Limb (tissue), 2 donors: ENCODE measurements around the gene NUB1.
"Not testable (repeated sequence)": the region's sequence is repeated elsewhere in the genome, so short reads cannot be mapped to it uniquely, and the experiment has no call there.

Source experiments
- DNase-seq, 2 donors: peaks; one replicate each; pipeline ENCODE4 v3.0.0-alpha.2; 2016; ENCODE audit errors: extremely low spot score in 2 of 2

Gene NUB1

GRCh38 chr7:151341357-151342101 lies at the start of gene NUB1:
Gene NUB1, plus strand, starts transcription at chr7:151341812. Its CDS starts 3,538 bp downstream, at chr7:151345350.
- DNase-seq = peak; percentile 79 to 97

- no peak for DNase-seq
Observed at GRCh38 chr7:151292850-151293249, 48.8 kb upstream of the NUB1 start.

DNA sequence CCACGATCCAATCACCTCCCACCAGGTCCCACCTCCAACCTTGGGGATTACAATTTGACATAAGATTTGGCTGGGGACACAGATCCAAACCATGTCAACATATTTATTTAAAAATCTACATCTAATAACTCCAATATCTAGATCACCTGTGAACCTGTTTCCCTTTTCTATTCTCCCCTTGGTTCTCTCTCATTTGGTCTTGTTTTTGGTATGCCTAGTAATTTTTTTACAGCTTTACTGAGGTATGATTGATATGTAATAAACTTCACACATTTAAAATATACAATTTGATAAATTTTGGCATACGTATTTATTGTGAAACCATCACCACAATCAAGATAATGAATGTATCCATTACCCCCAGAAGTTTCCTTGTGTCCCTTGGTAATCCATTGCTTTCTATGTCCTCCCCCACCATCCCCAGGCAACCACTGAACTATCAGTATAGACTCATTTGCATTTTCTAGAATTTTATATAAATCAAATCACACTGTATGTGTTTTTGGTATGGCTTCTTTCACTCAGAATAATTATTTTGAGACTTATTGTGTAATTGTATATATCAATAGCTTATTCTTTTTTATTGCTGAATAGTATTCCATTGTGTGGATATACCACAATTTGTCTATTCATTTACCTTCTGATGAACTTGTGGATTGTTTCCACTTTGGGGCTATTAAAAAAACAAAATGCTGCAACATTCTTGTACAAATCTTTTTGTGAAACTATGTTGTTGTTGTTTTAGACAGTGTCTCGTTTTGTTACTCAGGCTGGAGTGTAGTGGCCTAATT lies 45.2 kb upstream of the NUB1 start:
- no peak for DNase-seq

DNA sequence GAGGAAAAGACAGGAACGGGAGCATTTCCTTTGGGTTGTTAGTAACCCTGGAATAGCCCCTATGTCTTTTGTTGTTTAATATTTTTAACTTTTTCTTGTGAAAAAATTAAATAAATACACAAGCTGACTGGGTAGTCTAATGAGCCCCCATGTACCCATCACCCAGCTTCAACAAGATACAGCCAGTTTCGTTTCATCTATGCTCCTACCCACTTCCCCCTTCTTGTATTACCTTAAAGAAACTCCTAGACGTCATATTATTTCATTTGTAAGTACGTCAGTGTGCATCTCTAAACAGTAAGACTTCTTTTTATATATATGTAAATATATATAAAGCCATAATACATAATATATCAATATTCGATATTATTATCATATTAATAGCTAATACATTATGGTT lies 42.8 kb upstream of the NUB1 start:
- no peak for DNase-seq

DNA sequence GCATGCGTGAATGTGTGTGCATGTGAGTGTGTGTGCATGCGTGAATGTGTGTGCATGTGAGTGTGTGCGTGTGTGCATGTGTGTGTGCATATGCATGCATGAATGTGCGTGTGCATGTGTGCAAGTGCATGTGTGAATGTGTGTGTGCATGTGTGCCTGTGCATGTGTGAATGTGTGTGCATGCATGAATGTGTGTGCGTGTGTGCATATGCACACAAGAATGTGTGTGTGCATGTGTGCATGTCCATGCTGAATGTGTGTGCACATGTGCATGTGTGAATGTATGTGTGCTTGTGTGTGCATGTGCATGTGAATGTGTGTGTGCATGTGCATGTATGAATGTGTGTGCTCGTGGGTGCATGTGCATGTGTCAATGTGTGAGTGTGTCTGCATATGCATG lies 42.1 kb upstream of the NUB1 start:
- no peak for DNase-seq

GRCh38 chr7:151299940-151300645 lies 41.5 kb upstream of the NUB1 start:
- no peak for DNase-seq

DNA sequence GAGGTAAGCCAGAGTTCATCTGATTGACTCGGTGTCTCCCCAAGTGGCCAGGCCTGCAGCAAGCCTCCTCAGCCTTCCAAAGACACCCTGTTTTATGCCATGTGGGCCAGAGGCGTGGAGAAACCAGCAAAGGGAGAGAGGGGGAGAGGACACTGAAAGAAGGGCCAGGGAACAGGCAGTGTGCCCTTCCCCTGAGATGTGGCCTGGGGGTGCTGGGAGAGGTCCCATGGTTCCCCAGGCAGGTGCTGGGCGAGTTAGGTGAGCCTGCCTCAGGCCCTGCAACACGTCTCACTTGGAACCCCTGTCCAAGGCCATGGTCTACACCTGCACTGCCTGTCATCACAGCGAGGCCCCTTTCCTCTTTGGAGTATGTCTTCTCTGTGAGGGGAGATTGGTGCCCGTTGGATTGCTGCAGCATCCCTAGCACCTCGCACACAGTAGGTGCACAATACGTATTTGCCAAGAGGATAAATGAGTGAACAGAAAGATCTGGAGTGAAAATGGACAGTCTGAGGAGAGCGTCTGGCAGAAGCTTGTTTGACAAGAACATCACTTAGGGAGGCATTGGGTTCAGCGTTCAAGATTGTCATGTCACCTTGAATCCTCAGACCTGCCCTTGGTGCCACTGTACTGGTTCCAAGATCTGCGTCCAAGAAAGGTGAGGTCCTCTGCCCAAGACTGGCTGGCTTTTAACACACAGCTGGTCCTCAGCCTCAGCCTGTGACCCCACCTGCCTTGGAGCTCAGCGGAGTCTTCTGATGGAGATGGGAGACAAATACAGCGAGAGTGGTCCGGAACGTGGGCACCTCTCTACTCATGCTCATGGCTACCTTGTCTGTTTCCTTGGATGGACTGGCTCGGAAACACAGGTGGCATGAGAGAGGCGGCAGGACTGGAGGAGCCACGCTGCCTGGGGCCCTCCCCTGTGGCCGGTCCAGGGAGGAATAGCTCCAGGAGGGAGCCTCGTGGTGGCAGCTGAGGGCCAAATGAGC lies 39.8 kb upstream of the NUB1 start:
- no peak for DNase-seq

GRCh38 chr7:151304251-151304650 lies 37.4 kb upstream of the NUB1 start:
- DNase-seq = not testable (repeated sequence)

- DNase-seq = no peak
Observed at GRCh38 chr7:151304856-151305255, 36.8 kb upstream of the NUB1 start.

DNA sequence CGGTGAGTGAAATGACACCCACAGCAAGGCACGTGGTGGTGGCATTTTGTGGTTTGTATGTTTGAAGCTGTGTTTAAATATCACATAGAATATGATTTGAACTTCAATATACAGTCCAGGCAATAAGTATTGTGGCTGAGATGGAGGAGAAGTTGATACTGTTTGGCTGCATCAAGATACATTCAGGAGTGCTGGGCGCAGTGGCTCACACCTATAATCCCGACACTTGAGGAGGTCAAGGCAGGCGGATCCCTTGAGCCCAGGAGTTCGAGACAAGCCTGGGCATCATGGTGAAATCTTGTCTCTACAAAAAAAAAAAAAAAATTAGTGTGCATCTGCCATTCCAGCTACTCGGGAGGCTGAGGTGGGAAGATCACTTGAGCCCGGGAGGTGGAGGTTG lies 35.2 kb upstream of the NUB1 start:
- DNase-seq = no peak

GRCh38 chr7:151306860-151307259 lies 34.8 kb upstream of the NUB1 start:
- no peak for DNase-seq

GRCh38 chr7:151307536-151307935 lies 34.1 kb upstream of the NUB1 start:
- DNase-seq = no peak

DNA sequence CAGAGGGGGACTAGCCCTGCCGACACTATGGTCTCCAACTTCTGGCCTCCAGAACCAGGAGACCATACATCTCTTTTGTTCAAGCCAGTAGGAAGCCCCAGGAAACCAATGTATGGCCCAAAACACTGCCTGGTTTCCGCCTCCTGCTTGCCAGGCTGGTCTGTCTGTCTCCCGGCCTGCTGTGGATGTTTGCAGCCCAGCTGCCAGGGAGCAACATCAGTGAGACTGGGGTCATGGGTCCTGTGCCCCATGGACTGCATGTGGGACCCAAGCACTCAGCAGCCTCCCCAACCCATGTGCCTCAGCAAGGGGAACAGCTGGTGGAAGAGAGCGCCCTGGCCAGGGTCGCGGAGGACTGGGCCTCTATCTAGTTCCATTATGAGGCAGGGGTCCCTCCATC lies 33.4 kb upstream of the NUB1 start:
- DNase-seq = no peak

DNA sequence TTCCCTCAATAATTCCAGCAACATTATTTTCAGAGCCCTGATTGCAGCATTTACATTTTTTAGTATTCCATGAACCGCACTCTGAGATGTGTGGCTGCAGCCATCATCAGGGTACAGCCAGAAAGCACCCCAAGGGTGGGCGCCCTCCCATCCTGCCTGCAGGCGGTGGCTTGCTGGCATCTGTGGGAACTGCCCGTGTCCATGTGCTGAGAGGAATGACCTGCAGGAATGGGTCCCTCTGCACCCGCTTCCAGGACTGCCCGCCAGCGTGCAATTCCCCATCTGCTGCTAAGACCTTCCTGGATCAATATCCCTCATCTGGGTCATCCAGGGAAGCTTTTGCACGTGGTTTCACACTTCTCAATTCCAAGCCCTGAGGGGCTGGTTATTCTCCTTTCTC lies 32.8 kb upstream of the NUB1 start:
- no peak for DNase-seq

- no peak for DNase-seq
Observed at GRCh38 chr7:151309311-151309710, 32.3 kb upstream of the NUB1 start.

DNA sequence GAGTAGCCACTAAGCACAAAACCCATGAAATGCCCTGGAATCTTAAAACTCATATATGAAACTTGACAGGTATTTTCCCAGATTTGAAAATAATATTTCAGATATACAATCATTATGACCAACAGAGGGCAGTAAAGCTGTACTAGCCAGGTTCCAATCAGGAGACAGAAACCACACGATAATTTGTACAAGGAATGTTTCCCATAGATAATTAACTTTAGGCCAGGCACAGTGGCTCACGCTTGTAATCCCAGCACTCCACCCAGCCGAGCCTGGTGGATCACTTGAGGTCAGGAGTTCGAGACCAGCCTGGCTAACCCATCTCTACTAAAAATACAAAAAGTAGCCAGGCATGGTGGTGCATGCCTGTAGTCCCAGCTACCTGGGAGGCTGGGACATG lies 31.0 kb upstream of the NUB1 start:
- DNase-seq = no peak

DNA sequence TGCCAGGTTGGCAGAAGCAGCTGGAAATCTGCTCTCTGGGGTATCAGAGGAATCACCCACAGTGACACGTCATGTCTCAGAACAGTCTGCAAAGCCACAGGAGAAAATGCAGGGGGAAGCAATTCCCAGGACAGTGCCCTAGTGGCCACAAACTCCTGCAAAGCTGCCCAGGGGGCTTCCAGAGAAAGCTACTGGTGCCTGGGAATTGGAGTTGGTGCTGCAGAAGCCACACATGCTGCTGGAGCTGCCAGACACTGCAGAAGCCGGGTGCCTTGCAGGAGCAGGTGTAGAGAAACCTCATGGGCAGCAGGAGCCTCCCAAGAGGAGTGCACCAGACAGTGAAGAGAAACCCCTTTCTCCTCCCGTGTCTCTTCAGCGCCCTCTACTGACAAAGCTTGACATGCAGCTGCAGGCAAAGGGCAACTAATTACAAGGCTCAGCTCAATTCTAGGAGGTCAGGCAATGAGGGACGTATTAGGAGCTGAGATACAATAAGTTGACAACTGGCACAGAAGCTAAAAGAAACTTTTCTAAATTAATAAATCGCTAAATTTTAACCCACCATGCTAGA lies 30.2 kb upstream of the NUB1 start:
- no peak for DNase-seq

- DNase-seq = no peak
Observed at GRCh38 chr7:151312356-151312755, 29.3 kb upstream of the NUB1 start.

GRCh38 chr7:151312831-151313809 lies 28.5 kb upstream of the NUB1 start:
- DNase-seq = no peak

GRCh38 chr7:151313857-151314256 lies 27.8 kb upstream of the NUB1 start:
- no peak for DNase-seq
